T-helper 2 cell treated with Interferon-gamma antibody and Interleukin-4, amounts not matched to agents 5 μg/mL and 100 μg/mL, for 36 hours (primary cell): ENCODE measurements around the gene CHCHD3.

Experiments used
- DNase-seq: peaks from one replicate; pipeline ENCODE4 v3.0.0; 2021; ENCODE audit warnings: low spot score
- H3K27ac Mint-ChIP-seq: one replicate; pipeline ENCODE4 v1.8.0; 2021; ENCODE audit warnings: mild to moderate bottlenecking, mixed read lengths
- H3K27me3 Mint-ChIP-seq: one replicate; pipeline ENCODE4 v1.8.0; 2021; ENCODE audit warnings: low read depth, mixed read lengths
- H3K36me3 Mint-ChIP-seq: one replicate; pipeline ENCODE4 v1.8.0; 2021; ENCODE audit warnings: low read depth, mixed read lengths
- H3K4me1 Mint-ChIP-seq: one replicate; pipeline ENCODE4 v1.8.0; 2021; ENCODE audit warnings: low read depth, mixed read lengths
- H3K4me3 Mint-ChIP-seq: one replicate; pipeline ENCODE4 v1.8.0; 2022; ENCODE audit warnings: mild to moderate bottlenecking, moderate library complexity, mixed read lengths
- H3K9me3 Mint-ChIP-seq: one replicate; pipeline ENCODE4 v1.8.0; 2021; ENCODE audit warnings: mixed read lengths

Gene CHCHD3

GRCh38 chr7:132766660-132767059 lies 315.2 kb downstream of the CHCHD3 start:
- H3K27ac Mint-ChIP-seq = no peak overlapping the region
- no peak overlapping the region for H3K4me3 Mint-ChIP-seq
- DNase-seq = no peak
- peaks cover 6% of the 10 kb centered on the region for H3K4me1 Mint-ChIP-seq
- H3K36me3 Mint-ChIP-seq = no peaks in the 10 kb centered on the region
- H3K9me3 Mint-ChIP-seq = peaks cover 19% of the 10 kb centered on the region
- H3K27me3 Mint-ChIP-seq = no peaks in the 10 kb centered on the region

GRCh38 chr7:132765861-132766260 lies 316.0 kb downstream of the CHCHD3 start:
- H3K4me3 Mint-ChIP-seq = no peak overlapping the region
- no peak for DNase-seq
- peaks cover 19% of the 10 kb centered on the region for H3K9me3 Mint-ChIP-seq
- H3K27me3 Mint-ChIP-seq = no peaks in the 10 kb centered on the region
- H3K4me1 Mint-ChIP-seq = peaks cover 3% of the 10 kb centered on the region
- no peaks in the 10 kb centered on the region for H3K36me3 Mint-ChIP-seq
- no peak overlapping the region for H3K27ac Mint-ChIP-seq

GRCh38 chr7:132764762-132765161 lies 317.1 kb downstream of the CHCHD3 start:
- H3K4me3 Mint-ChIP-seq = no peak overlapping the region
- H3K4me1 Mint-ChIP-seq = no peaks in the 10 kb centered on the region
- H3K27ac Mint-ChIP-seq = no peak overlapping the region
- no peak for DNase-seq
- no peaks in the 10 kb centered on the region for H3K27me3 Mint-ChIP-seq
- peaks cover 10% of the 10 kb centered on the region for H3K9me3 Mint-ChIP-seq
- no peaks in the 10 kb centered on the region for H3K36me3 Mint-ChIP-seq

GRCh38 chr7:132760866-132761265 lies 321.0 kb downstream of the CHCHD3 start:
- Mint-ChIP-seq H3K27ac (no peak overlapping the region), H3K4me1 (no peaks in the 10 kb centered on the region), H3K9me3 (no peaks in the 10 kb centered on the region), H3K36me3 (no peaks in the 10 kb centered on the region), H3K27me3 (no peaks in the 10 kb centered on the region), H3K4me3 (no peak overlapping the region)
- no peak for DNase-seq

- H3K27ac Mint-ChIP-seq = no peak overlapping the region
- DNase-seq = no peak
- H3K36me3 Mint-ChIP-seq = no peaks in the 10 kb centered on the region
- no peak overlapping the region for H3K4me3 Mint-ChIP-seq
- H3K4me1 Mint-ChIP-seq = no peaks in the 10 kb centered on the region
- H3K9me3 Mint-ChIP-seq = no peaks in the 10 kb centered on the region
- H3K27me3 Mint-ChIP-seq = no peaks in the 10 kb centered on the region
These were observed 321.7 kb downstream of the CHCHD3 start for GRCh38 chr7:132760244-132760623.

- Mint-ChIP-seq H3K4me1 (no peaks in the 10 kb centered on the region), H3K27me3 (no peaks in the 10 kb centered on the region), H3K4me3 (no peak overlapping the region), H3K9me3 (no peaks in the 10 kb centered on the region), H3K27ac (no peak overlapping the region), H3K36me3 (no peaks in the 10 kb centered on the region)
- no peak for DNase-seq
These were observed 322.2 kb downstream of the CHCHD3 start for GRCh38 chr7:132759482-132760243.

- no peaks in the 10 kb centered on the region for H3K36me3 Mint-ChIP-seq
- H3K4me1 Mint-ChIP-seq = no peaks in the 10 kb centered on the region
- no peak overlapping the region for H3K4me3 Mint-ChIP-seq
- H3K9me3 Mint-ChIP-seq = no peaks in the 10 kb centered on the region
- DNase-seq = no peak
- no peak overlapping the region for H3K27ac Mint-ChIP-seq
- no peaks in the 10 kb centered on the region for H3K27me3 Mint-ChIP-seq
These were observed 322.9 kb downstream of the CHCHD3 start for GRCh38 chr7:132758986-132759385.

- no peak overlapping the region for H3K27ac Mint-ChIP-seq
- DNase-seq = no peak
- no peak overlapping the region for H3K4me3 Mint-ChIP-seq
- H3K36me3 Mint-ChIP-seq = no peaks in the 10 kb centered on the region
- H3K4me1 Mint-ChIP-seq = no peaks in the 10 kb centered on the region
- H3K27me3 Mint-ChIP-seq = no peaks in the 10 kb centered on the region
- no peaks in the 10 kb centered on the region for H3K9me3 Mint-ChIP-seq
These were observed 324.1 kb downstream of the CHCHD3 start for GRCh38 chr7:132757783-132758182.

- H3K36me3 Mint-ChIP-seq = no peaks in the 10 kb centered on the region
- no peak overlapping the region for H3K4me3 Mint-ChIP-seq
- no peak for DNase-seq
- H3K27me3 Mint-ChIP-seq = no peaks in the 10 kb centered on the region
- H3K27ac Mint-ChIP-seq = no peak overlapping the region
- no peaks in the 10 kb centered on the region for H3K4me1 Mint-ChIP-seq
- H3K9me3 Mint-ChIP-seq = no peaks in the 10 kb centered on the region
These were observed 325.4 kb downstream of the CHCHD3 start for GRCh38 chr7:132756484-132756990.

- H3K4me1 Mint-ChIP-seq = no peaks in the 10 kb centered on the region
- H3K27ac Mint-ChIP-seq = no peak overlapping the region
- H3K36me3 Mint-ChIP-seq = no peaks in the 10 kb centered on the region
- H3K4me3 Mint-ChIP-seq = no peak overlapping the region
- no peak for DNase-seq
- no peaks in the 10 kb centered on the region for H3K27me3 Mint-ChIP-seq
- H3K9me3 Mint-ChIP-seq = no peaks in the 10 kb centered on the region
These were observed 326.1 kb downstream of the CHCHD3 start for GRCh38 chr7:132755538-132756483.

GRCh38 chr7:132752431-132752830 lies 329.5 kb downstream of the CHCHD3 start:
- H3K4me3 Mint-ChIP-seq = no peak overlapping the region
- H3K9me3 Mint-ChIP-seq = no peaks in the 10 kb centered on the region
- H3K4me1 Mint-ChIP-seq = no peaks in the 10 kb centered on the region
- no peak overlapping the region for H3K27ac Mint-ChIP-seq
- DNase-seq = no peak
- no peaks in the 10 kb centered on the region for H3K36me3 Mint-ChIP-seq
- peaks cover 8% of the 10 kb centered on the region for H3K27me3 Mint-ChIP-seq

GRCh38 chr7:132751244-132751647 lies 330.6 kb downstream of the CHCHD3 start:
- no peak overlapping the region for H3K27ac Mint-ChIP-seq
- H3K36me3 Mint-ChIP-seq = no peaks in the 10 kb centered on the region
- no peak for DNase-seq
- H3K4me3 Mint-ChIP-seq = no peak overlapping the region
- H3K4me1 Mint-ChIP-seq = no peaks in the 10 kb centered on the region
- H3K9me3 Mint-ChIP-seq = no peaks in the 10 kb centered on the region
- peaks cover 8% of the 10 kb centered on the region for H3K27me3 Mint-ChIP-seq

- Mint-ChIP-seq H3K27ac (no peak overlapping the region), H3K36me3 (no peaks in the 10 kb centered on the region), H3K4me3 (no peak overlapping the region), H3K27me3 (peaks cover 8% of the 10 kb centered on the region), H3K4me1 (no peaks in the 10 kb centered on the region), H3K9me3 (no peaks in the 10 kb centered on the region)
- no peak for DNase-seq
These were observed 331.2 kb downstream of the CHCHD3 start for GRCh38 chr7:132750530-132751217.

- no peaks in the 10 kb centered on the region for H3K4me1 Mint-ChIP-seq
These were observed 331.8 kb downstream of the CHCHD3 start for GRCh38 chr7:132750096-132750495.

More at GRCh38 chr7:132750096-132750495, 331.8 kb downstream of the CHCHD3 start:
- Mint-ChIP-seq H3K27ac (no peak overlapping the region), H3K9me3 (no peaks in the 10 kb centered on the region), H3K4me3 (no peak overlapping the region), H3K36me3 (no peaks in the 10 kb centered on the region), H3K27me3 (peaks cover 8% of the 10 kb centered on the region)
- no peak for DNase-seq
